GM12878 (cell line): Measurements from ENCODE around the gene AMH. TPM values are rescaled to one million over a fixed set of nuclear protein-coding genes. Genes with fewer than 3 reads are reported as not detected.

Source experiments
- ATAC-seq: fragments of 200-7000 bp; cut with Tn5 transposase; 3 replicates; pipeline ENCODE4 v1.9.1; 2020; ENCODE audit warnings: mild to moderate bottlenecking, moderate library complexity
- BruUV-seq: library from RNA; stranded (reverse); fragments of 400-500 nt; replicated peaks from 2 replicates; lab custom pipeline; 2021; lab: Mats Ljungman, UMichigan
- CTCF ChIA-PET: fragments of 300-600 bp; sonication (Branson Sonifier 250); formaldehyde crosslinking; extraction: SDS; loops from one replicate; lab custom pipeline; 2021; ENCODE audit warnings: inconsistent platforms; lab: Yijun Ruan, JAX
- POLR2A ChIA-PET: fragments of 350-600 bp; formaldehyde crosslinking; extraction: SDS; loops from one replicate; lab custom pipeline; 2021; ENCODE audit warnings: inconsistent platforms; lab: Charles Lee
- RAD21 ChIA-PET: fragments of 300-600 bp; sonication (Branson Sonifier 250); formaldehyde crosslinking; loops from one replicate; lab custom pipeline; 2023; ENCODE audit warnings: antibody characterized with exemption; ENCODE audit not compliant: unreplicated experiment; lab: Charles Lee
- SMC1A ChIA-PET: fragments of 300-600 bp; sonication (Branson Sonifier 250); formaldehyde crosslinking; loops from one replicate; lab custom pipeline; 2023; ENCODE audit not compliant: unreplicated experiment, uncharacterized antibody; lab: Charles Lee
- DNase-seq: peaks from one replicate; pipeline ENCODE4 v3.0.0-alpha.2; 2011; ENCODE audit warnings: low read depth, low spot score
- FAIRE-seq: peaks from 3 replicates; lab custom pipeline; 2011; peaks lifted over from hg19 to GRCh38; lab: Jason Lieb, UNC
- H2AFZ ChIP-seq: 2 replicates; pipeline ENCODE4 v1.6.0; 2011; ENCODE audit warnings: low read depth, low read length, control low read depth; ENCODE audit not compliant: control insufficient read depth
- H3K27ac ChIP-seq: 2 replicates; pipeline ENCODE4 v1.5.1; 2011; ENCODE audit warnings: control low read depth; ENCODE audit not compliant: control insufficient read depth, insufficient read depth
- H3K27me3 ChIP-seq, 2 experiments: replicated peaks in 1 of 2; 2 replicates each; pipeline versions ENCODE4 v1.6.0 to v1.6.1; 2011; ENCODE audit warnings: low read length in 1 of 2; ENCODE audit not compliant: control insufficient read depth in 2 of 2, insufficient read depth in 2 of 2
- H3K36me3 ChIP-seq, 2 experiments: 2 replicates each; pipeline ENCODE4 v1.5.1; 2011; ENCODE audit warnings: low read length in 1 of 2; ENCODE audit not compliant: control insufficient read depth in 2 of 2, insufficient read depth in 2 of 2
- H3K4me1 ChIP-seq: 2 replicates; pipeline ENCODE4 v1.6.1; 2011; ENCODE audit warnings: mild to moderate bottlenecking, low read length, moderate library complexity, mixed read lengths; ENCODE audit not compliant: control insufficient read depth, insufficient read depth
- H3K4me2 ChIP-seq: 2 replicates; pipeline ENCODE4 v1.6.0; 2011; ENCODE audit warnings: control low read depth; ENCODE audit not compliant: control insufficient read depth, insufficient read depth
- H3K4me3 ChIP-seq: fragments of 200-600 bp; sonication (generic); 2 replicates; pipeline ENCODE4 v1.5.1; 2016
- H3K79me2 ChIP-seq: 2 replicates; pipeline ENCODE4 v1.6.0; 2011; ENCODE audit warnings: low read length; ENCODE audit not compliant: control insufficient read depth, insufficient read depth
- H3K9ac ChIP-seq: 2 replicates; pipeline ENCODE4 v1.8.0; 2011; ENCODE audit warnings: low read length, control low read depth, mixed read lengths; ENCODE audit not compliant: control insufficient read depth, insufficient read depth
- H3K9me3 ChIP-seq: replicated peaks from 3 replicates; pipeline ENCODE4 v1.5.1; 2011; ENCODE audit warnings: mild to moderate bottlenecking, low read length; ENCODE audit not compliant: control insufficient read depth, insufficient read depth
- H4K20me1 ChIP-seq: 2 replicates; pipeline ENCODE4 v1.6.0; 2011; ENCODE audit not compliant: control insufficient read depth, insufficient read depth
- CHD2 ChIP-seq: IDR thresholded peaks from 2 replicates; pipeline ENCODE4 v1.6.1; 2011; ENCODE audit warnings: low read depth, low read length, improper control_type of control experiment, borderline replicate concordance
- ESRRA ChIP-seq: IDR thresholded peaks from 2 replicates; pipeline ENCODE4 v1.6.1; 2012; ENCODE audit warnings: mild to moderate bottlenecking, low read length, improper control_type of control experiment
- LARP7 ChIP-seq: fragments of 450-650 bp; IDR thresholded peaks from 2 replicates; pipeline ENCODE4 v1.6.1; 2017; ENCODE audit warnings: mild to moderate bottlenecking
- MYB ChIP-seq: fragments of 150-350 bp; IDR thresholded peaks from 2 replicates; pipeline ENCODE4 v1.6.1; 2014; ENCODE audit warnings: mild to moderate bottlenecking, low read depth, low read length, borderline replicate concordance
- PAX5 ChIP-seq: IDR thresholded peaks from 2 replicates; pipeline ENCODE4 v1.6.1; 2011; ENCODE audit warnings: low read depth, low read length, borderline replicate concordance
- POLR2A ChIP-seq: IDR thresholded peaks from 2 replicates; pipeline ENCODE4 v1.6.1; 2011; ENCODE audit warnings: low read depth, mild to moderate bottlenecking, low read length
- RBBP5 ChIP-seq: fragments of 200-600 bp; sonication (generic); conservative IDR thresholded peaks from 2 replicates; pipeline ENCODE4 v1.6.1; 2016
- RUNX3 ChIP-seq: IDR thresholded peaks from 2 replicates; pipeline ENCODE4 v1.6.1; 2012; ENCODE audit warnings: low read length, inconsistent platforms
- SMAD5 ChIP-seq: IDR thresholded peaks from 2 replicates; pipeline ENCODE4 v1.6.1; 2016; ENCODE audit warnings: antibody characterized with exemption, low read depth
- SREBF2 ChIP-seq: IDR thresholded peaks from 2 replicates; pipeline ENCODE4 v1.6.1; 2012; ENCODE audit warnings: mild to moderate bottlenecking, low read length
- ZNF207 ChIP-seq: fragments of 450-650 bp; IDR thresholded peaks from 2 replicates; pipeline ENCODE4 v1.6.1; 2014; ENCODE audit warnings: antibody characterized with exemption, mild to moderate bottlenecking, borderline replicate concordance
- ZNF274 ChIP-seq: IDR thresholded peaks from one replicate; pipeline ENCODE4 v1.8.0; 2011; ENCODE audit not compliant: insufficient read length, insufficient read depth
- WGBS: methylation state at CpG from one replicate; pipeline ENCODE4 v1.1.6; 2016; ENCODE audit warnings: low lambda C conversion rate; ENCODE audit not compliant: insufficient replicate concordance, insufficient coverage; ENCODE audit errors: missing lambda C conversion rate; 5-methylcytosine and 5-hydroxymethylcytosine counted together
- in situ Hi-C: fragments of 300-500 bp; cut with MboI; formaldehyde crosslinking; loops from 9 replicates; pipeline ENCODE4 v1.14.3; 2018; ENCODE audit warnings: mixed read lengths
- intact Hi-C: fragments of 100-400 bp; cut with micrococcal nuclease; formaldehyde crosslinking; loops from one replicate; pipeline ENCODE4 v1.14.2; 2022; ENCODE audit not compliant: unreplicated experiment
- polyA plus RNA-seq, 11 experiments: library from polyadenylated mRNA; depleted of rRNA in 4 of 11; unstranded in 6 of 11; stranded (reverse) in 5 of 11; fragments of >200 nt; fragmentation: Nextera tagmentation in 4 of 11; fragmentation: Illumina TruSeq in 1 of 11; extraction: Ambion mirVana in 4 of 11; extraction: Trizol in 1 of 11; gene quantifications; 1 replicate in 1 of 11; 2 replicates in 10 of 11; pipeline versions ENCODE4 v1.2.1 to v1.2.3, GENCODE V29; 2011 to 2016; ENCODE audit warnings: inconsistent platforms in 2 of 11, missing spikeins in 2 of 11, low read depth in 1 of 11
- total RNA-seq, 4 experiments: library from RNA; depleted of rRNA in 3 of 4; stranded (reverse); fragments of >200 nt in 3 of 4; fragmentation: Illumina TruSeq in 1 of 4; extraction: Trizol in 1 of 4; gene quantifications; 2 replicates each; pipeline versions ENCODE4 v1.2.1 to v1.2.3, GENCODE V29; 2013 to 2021
- TF ChIP-seq, protein P1 (sequence below): IDR thresholded peaks from 2 replicates; pipeline ENCODE4 v1.6.1; 2011; ENCODE audit warnings: mild to moderate bottlenecking, low read depth, low read length, moderate library complexity; ENCODE audit not compliant: insufficient replicate concordance
- TF ChIP-seq, protein P2 (sequence below): IDR thresholded peaks from 2 replicates; pipeline ENCODE4 v1.6.1; 2011; ENCODE audit warnings: borderline replicate concordance, low read depth, mild to moderate bottlenecking, moderate library complexity, mixed read lengths, low read length; ENCODE audit not compliant: insufficient read depth; ENCODE audit errors: extremely low read length
- TF ChIP-seq, protein P3 (sequence below): fragments of 450-650 bp; IDR thresholded peaks from 2 replicates; pipeline ENCODE4 v1.6.1; 2017; ENCODE audit warnings: borderline replicate concordance
- TF ChIP-seq, protein P4 (sequence below): fragments of 450-650 bp; IDR thresholded peaks from 2 replicates; pipeline ENCODE4 v1.6.1; 2016; ENCODE audit warnings: mild to moderate bottlenecking

The AMH gene
- total and polyA plus RNA-seq, 10 of the 15 experiments (the other 5 are each of a cell fraction or from before 2014, with no cell fraction given): 0.17 to 3.5 (median 0.81) TPM; not detected in 4

DNA sequence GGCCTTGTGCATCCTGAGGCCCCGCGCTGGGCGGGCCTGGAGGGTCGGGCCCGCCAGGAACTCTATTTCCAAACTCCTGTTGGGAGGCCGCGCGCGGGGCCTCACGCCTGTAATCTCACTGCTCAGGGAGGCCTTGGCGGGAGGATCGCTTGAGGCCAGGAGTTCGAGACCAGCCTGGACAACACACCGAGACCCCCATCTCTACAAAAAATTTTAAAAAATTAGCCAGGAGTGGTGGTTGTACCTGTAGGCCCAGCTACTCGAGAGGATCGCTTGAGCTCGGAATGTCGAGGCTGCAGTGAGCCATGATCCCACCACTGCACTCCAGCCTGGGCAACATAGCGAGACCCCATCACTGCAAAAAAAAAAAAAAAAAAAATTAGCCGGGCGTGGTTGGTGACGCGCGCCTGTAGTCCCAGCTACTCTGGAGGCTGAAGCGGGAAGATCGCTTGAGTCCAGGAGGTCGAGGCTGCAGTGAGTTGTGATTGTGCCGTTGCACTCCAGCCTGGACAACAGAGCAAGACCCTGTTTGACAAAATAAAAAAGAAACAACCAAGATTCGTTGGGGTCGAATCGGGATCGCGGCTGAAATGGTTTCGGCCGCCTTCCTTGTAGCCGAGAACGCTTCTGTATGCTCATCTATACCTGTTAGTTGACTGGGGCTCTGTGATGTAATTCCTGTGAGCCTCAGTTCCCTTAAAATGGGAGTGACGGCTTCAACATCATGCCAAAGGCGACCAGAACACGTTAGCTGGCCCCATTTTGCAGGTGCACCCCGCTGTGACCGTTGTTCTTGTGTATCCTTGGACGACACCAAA lies 11.9 kb upstream of the AMH start:
- SMC1A ChIA-PET: interaction anchor here (0.6 to 4.3 kb wide), 13 partner anchors 22 to 399 kb away, joined by 3 to 46 read pairs (median 9); no protein-coding TSS in a partner anchor
- intact Hi-C loops: loop anchor here (5.0 to 10.0 kb wide), 3 partner anchors 90 to 155 kb away; partner anchors contain the start of genes IZUMO4, LSM7, MOB3A and SPPL2B
- Histone ChIP-seq H3K4me2 (peak overlapping the region; percentile 88), H3K9me3 (no peaks in the 10 kb centered on the region), H3K79me2 (peaks cover 88% of the 10 kb centered on the region), H2AFZ (peak overlapping the region; percentile 53), H3K36me3 (peaks cover 10 to 13% of the 10 kb centered on the region in 2 experiments; a peak in 3 of 4 replicates), H4K20me1 (peaks cover 23% of the 10 kb centered on the region), H3K9ac (peak overlapping the region; percentile 80), H3K27me3 (no peaks in the 10 kb centered on the region), H3K4me3 (peak overlapping the region; percentile 81), H3K4me1 (peaks cover 24% of the 10 kb centered on the region), H3K27ac (peak overlapping the region; percentile 94)
- FAIRE-seq (no peak), ATAC-seq (no peak), DNase-seq (no peak)
- in situ Hi-C loops: loop anchor here (5.0 kb wide), 1 partner anchor 35 kb away; no protein-coding TSS in a partner anchor
- POLR2A ChIA-PET: interaction anchor here (0.5 to 4.0 kb wide), 11 partner anchors 18 to 1615 kb away, joined by 3 to 54 read pairs (median 4); partner anchors contain the start of genes FAM174C and LSM7
- WGBS: 15% methylated on average over 36 of the region's 43 CpGs
- CTCF ChIA-PET: interaction anchor here (0.9 to 4.7 kb wide), 9 partner anchors 24 to 340 kb away, joined by 3 to 130 read pairs (median 5); no protein-coding TSS in a partner anchor
- RAD21 ChIA-PET: interaction anchor here (0.6 to 4.2 kb wide), 8 partner anchors 16 to 157 kb away, joined by 3 to 72 read pairs (median 5); no protein-coding TSS in a partner anchor
- BruUV-seq: TSS peak; percentile 65
- 0 out of 2 replicates have a peak, but pooled peaks have one; percentile 5 for TF ChIP-seq SMAD5
- TF ChIP-seq ZNF207: no peak
- no peak for TF ChIP-seq RUNX3
- no peak for TF ChIP-seq SREBF2
- no peak for TF ChIP-seq CHD2
- TF ChIP-seq MYB: no peak
- TF ChIP-seq, protein P1, sequence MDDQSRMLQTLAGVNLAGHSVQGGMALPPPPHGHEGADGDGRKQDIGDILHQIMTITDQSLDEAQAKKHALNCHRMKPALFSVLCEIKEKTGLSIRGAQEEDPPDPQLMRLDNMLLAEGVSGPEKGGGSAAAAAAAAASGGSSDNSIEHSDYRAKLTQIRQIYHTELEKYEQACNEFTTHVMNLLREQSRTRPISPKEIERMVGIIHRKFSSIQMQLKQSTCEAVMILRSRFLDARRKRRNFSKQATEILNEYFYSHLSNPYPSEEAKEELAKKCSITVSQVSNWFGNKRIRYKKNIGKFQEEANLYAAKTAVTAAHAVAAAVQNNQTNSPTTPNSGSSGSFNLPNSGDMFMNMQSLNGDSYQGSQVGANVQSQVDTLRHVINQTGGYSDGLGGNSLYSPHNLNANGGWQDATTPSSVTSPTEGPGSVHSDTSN: no peak
- TF ChIP-seq, protein P2, sequence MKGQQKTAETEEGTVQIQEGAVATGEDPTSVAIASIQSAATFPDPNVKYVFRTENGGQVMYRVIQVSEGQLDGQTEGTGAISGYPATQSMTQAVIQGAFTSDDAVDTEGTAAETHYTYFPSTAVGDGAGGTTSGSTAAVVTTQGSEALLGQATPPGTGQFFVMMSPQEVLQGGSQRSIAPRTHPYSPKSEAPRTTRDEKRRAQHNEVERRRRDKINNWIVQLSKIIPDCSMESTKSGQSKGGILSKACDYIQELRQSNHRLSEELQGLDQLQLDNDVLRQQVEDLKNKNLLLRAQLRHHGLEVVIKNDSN: no peak
- TF ChIP-seq, protein P3, sequence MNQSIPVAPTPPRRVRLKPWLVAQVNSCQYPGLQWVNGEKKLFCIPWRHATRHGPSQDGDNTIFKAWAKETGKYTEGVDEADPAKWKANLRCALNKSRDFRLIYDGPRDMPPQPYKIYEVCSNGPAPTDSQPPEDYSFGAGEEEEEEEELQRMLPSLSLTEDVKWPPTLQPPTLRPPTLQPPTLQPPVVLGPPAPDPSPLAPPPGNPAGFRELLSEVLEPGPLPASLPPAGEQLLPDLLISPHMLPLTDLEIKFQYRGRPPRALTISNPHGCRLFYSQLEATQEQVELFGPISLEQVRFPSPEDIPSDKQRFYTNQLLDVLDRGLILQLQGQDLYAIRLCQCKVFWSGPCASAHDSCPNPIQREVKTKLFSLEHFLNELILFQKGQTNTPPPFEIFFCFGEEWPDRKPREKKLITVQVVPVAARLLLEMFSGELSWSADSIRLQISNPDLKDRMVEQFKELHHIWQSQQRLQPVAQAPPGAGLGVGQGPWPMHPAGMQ: no peak
- no peak for TF ChIP-seq PAX5
- no peak for TF ChIP-seq RBBP5
- no peak for TF ChIP-seq ZNF274
- TF ChIP-seq, protein P4, sequence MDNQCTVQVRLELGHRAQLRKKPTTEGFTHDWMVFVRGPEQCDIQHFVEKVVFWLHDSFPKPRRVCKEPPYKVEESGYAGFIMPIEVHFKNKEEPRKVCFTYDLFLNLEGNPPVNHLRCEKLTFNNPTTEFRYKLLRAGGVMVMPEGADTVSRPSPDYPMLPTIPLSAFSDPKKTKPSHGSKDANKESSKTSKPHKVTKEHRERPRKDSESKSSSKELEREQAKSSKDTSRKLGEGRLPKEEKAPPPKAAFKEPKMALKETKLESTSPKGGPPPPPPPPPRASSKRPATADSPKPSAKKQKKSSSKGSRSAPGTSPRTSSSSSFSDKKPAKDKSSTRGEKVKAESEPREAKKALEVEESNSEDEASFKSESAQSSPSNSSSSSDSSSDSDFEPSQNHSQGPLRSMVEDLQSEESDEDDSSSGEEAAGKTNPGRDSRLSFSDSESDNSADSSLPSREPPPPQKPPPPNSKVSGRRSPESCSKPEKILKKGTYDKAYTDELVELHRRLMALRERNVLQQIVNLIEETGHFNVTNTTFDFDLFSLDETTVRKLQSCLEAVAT: peak; percentile 94
- peak; percentile 37; the same call in 1 of the 2 replicates for TF ChIP-seq POLR2A
- no peak for TF ChIP-seq ESRRA
- no peak for TF ChIP-seq LARP7
